ENCODE results near the gene INTS2.

INTS2 gene

DNA sequence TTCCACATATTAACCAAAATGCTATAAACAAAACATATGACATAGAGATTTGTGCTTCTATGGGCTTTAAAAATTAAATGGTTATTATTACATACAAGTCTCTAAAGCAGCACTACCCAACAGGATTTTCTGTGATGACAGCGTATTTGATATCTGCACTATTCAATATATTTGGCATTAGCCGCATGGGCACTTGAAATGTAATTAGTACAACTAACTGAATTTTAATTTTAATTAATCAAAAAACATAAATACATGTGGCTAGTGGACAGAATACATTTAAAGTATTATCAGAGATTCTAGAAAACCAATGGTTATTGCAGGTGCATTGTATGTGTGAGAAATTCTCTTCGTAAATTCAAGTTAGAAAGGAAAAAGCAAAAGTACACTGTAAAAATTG is 110.3 kb downstream of the INTS2 start:
- DNase-seq: no peak

DNA sequence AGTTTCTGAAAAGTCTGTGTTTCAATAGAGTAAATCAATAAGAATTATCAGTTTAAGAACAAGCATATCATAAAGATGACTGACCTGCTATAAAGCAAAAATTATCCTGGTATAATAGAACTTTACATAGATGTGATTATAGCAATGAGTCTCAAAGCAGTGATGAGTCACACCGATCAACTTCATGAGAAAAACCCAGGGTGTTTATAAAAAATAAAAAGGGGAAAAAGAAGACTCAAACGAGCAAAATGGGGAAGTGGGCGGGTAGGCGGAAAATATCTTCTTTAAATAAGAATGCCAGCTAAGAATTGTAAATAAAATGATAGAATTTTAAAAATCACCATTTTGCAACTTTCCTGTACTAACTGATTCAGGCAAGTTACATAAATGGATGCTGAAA is 111.2 kb downstream of the INTS2 start:
- no peak for DNase-seq

DNA sequence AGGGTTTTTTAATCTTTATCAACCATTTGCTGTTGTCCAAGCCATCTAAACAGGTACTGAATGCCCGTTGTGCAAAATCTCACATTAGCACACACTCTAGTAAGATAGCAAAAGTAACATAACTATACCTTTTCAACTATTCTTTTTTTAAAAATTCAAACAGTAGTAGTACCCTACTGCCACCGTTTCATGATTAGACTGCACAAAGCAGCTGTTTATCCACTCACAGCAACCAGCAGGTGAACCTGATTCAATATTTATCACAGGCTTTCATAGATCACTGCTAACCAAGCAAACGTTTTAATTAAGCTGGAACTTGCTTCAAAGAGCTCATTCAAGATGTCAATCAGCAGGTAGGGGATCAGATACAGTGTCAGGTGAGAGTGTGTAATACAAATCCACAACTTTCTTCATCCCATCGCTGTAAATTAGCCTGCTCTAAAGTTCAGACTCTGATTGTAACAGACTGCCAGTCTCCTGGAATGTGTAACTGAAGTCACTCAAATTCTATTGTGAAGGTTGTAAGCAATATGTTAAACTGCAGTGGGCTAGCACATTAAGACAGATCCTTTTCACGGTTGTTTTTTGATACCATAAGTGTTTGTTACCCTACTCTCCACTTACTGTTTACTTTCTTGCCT is 111.8 kb downstream of the INTS2 start:
- DNase-seq: no peak
